Activated T-cell treated with anti-CD3 and anti-CD28 coated beads, Interleukin-2, amount 50 U/mL, for 48 hours (primary cell): Measurements from ENCODE around the gene SIRT2.
"Not testable (repeated sequence)": the region's sequence is repeated elsewhere in the genome, so short reads cannot be mapped to it uniquely, and the experiment has no call there.

Experiments
- DNase-seq, 2 experiments: peaks; one replicate each; pipeline ENCODE4 v3.0.0-alpha.2; 2020

The SIRT2 gene

GRCh38 chr19:38899447-38900201, at the start of gene SIRT2, which contains the start of gene NFKBIB:
SIRT2 (minus strand) TSS chr19:38899618; CDS start chr19:38899521, 97 bp downstream.
NFKBIB (plus strand) TSS chr19:38899969; CDS start chr19:38900033, 64 bp downstream.
- peak; percentile 99 for DNase-seq

DNA sequence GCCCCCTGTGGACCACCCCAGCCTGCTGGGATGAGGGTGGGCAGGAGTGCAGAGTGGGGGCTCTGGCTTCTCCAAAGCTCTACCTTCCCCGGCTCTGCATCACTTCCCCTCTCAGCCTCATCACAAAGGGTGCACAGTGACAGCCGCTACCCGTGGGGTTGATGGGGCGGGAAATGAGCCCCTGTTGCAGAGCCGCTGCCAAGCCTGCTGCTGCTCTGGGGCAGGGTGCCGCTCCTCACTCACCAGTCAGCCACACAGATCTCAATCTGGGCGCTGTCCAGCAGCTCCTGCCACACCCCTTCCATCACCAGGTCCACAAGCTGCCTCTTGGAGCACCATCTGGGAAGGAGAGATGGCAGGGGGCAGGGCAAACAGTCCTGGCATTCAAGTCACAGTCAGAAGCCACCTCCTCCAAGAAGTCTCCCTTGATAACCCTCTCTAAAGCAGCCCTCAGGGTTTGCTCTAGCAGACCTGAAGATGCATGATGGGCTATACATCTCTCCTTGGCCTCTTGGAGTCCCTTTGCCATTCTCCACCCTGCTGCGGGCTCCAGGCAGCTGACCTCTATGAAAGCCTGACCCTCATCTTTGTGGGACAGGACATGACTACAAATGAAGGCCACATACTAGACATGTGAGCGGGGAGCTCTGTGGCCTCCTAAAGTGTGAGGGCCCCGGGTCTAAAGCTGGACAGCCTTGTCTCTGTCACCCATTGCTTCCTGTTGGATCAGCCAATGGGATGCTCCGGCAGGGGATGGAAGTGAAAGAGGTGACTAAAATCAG, 47.0 kb upstream of the SIRT2 start:
- no peak for DNase-seq

DNA sequence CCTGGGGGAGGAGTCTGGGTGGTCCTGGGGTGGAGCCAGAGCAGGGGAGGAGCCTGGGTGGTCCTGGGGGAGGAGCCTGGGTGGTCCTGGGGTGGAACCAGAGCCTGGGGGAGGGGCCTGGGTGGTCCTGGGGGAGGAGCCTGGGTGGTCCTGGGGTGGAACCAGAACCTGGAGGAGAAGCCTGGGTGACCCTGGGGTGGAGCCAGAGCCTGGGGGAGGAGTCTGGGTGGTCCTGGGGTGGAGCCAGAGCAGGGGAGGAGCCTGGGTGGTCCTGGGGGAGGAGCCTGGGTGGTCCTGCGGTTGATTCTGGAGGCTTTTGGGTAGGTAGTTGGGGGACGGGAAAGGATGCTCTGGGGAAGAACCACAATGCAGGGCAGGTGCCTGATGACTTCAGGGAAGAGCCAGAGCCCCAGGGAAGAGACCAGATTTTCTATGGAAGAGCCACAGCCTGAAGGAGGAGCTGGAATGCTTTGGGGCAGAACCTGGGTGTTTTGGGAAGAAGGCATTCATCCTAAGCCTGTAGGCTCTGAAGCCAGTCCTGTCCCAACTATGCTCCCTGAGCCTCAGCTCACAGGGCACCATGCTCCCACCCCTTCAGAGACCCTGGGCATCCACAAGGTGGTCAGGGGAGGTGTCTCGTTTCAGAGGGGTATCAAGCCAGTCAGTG, 46.3 kb upstream of the SIRT2 start:
- peak in 1 of 2 experiments; percentile 37 for DNase-seq

DNA sequence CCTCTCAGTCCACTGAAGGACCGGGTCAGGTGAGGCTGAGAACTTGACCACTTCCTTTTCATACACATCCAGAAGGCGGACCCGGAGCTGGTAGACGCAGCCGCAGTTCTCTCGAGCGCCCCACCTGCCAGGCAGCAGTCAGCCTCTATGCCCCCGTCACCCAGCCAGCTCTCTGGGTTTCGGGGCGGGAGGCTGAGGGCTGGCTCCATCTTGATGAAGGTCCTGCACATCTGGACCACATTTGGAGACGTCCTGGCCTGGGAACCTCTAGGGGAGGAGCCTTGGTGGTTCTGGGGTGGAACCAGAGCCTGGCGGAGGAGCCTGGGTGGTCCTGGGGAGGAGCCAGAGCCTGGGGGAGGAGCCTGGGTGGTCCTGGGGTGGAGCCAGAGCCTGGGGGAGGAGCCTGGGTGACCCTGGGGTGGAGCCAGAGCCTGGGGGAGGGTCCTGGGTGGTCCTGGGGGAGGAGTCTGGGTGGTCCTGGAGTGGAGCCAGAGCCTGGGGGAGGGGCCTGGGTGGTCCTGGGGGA, 45.6 kb upstream of the SIRT2 start:
- DNase-seq, result peak in 1 of 2 experiments; percentile 37

DNA sequence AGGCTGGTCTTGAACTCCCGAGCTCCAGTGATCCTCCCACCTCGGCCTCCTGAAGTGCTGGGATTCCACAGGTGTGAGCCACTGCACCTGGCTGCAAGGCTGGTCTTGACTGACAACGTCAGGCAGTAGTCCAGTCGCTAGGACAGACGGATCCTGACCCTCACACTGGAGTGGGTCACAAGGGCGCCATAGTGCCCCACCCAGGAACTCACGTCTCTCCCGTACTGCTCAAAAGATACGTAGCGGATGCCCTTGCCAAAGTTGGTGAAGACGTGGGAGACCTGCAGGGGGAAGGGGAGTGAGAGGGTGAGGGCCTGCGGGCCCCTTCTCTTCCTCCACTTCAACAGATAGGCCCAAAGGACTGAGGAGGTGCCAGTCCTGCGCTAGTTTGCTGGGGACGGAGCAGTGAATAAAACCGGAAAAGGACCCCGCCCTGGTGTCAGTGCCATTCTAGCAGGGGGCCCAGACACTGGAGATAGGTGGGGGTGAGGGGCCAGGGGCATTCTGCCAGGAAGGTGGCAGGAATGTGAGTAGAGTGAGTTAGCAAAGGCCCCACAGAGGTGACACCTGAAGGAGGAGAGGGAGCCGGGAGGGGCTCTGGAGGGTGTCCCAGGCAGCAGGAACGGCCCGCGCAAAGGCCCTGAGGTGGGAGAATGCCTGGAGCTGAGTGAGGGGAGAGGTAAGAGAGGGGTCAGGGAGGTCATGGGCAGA, 43.2 kb upstream of the SIRT2 start:
- DNase-seq, result no peak

- no peak for DNase-seq
Measured at GRCh38 chr19:38941979-38942378, 42.6 kb upstream of the SIRT2 start.

GRCh38 chr19:38941466-38941865, 42.0 kb upstream of the SIRT2 start:
- not testable (repeated sequence) for DNase-seq

GRCh38 chr19:38939957-38940356, 40.5 kb upstream of the SIRT2 start:
- DNase-seq, result no peak

DNA sequence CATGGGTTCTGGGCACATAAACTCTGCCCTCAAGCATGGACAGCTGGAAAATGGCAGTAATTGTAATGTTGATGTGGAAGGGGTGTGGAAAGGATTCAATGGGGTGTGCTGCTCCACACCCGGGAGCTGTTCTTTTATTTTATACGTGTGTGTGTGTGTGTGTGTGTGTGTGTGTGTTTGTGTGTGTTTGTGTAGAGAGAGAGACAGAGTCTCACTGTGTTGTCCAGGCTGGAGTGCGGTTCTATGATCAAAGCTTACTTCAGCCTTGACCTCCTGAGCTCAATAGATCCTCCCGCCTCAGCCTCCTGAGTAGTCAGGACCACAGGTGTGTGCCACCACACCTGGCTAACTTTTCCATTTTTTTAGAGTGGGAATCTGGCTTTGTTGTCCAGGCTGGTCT, 34.1 kb upstream of the SIRT2 start:
- DNase-seq, result no peak

DNA sequence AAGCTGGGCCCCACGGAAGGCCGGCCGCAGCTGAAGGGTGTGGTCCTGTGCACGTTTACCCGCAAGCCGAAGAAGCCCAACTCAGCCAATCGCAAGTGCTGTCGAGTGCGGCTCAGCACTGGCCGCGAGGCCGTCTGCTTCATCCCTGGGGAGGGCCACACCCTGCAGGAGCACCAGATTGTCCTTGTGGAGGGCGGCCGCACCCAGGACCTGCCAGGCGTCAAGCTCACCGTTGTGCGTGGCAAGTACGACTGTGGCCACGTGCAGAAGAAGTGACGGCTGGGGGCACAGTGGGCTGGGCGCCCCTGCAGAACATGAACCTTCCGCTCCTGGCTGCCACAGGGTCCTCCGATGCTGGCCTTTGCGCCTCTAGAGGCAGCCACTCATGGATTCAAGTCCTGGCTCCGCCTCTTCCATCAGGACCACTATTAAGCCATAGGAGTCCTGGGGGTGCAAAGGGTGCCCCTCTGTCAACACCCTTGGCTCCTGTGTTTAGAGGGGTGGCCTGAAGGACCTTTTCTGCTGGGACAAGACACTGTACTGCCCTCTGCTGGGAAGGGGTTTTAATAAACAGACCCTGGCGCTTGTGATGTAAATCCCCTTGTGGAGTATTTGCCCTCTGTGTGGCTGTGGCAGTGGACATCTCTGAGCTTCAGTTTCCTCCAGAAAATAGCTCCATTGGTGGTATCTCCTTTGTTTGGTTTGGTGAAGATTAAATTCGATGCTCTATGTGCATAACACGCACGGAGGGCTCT, 33.2 kb upstream of the SIRT2 start:
- DNase-seq, result peak; percentile 44 to 59

DNA sequence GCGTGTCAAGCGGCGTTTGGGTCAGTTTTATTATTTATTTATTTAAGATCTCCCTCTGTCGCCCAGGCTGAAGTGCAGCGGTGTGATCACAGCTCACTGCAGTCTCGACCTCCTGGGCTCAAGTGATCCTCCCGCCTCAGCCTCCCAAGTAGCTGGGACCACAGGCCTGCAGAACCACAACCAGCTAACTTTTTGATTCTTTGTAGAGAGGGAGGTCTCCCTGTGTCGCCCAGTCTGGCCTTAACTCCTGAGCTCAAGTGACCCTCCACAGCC, 32.0 kb upstream of the SIRT2 start:
- DNase-seq, result no peak

- peak in 1 of 2 experiments; percentile 98 for DNase-seq
Measured at GRCh38 chr19:38930776-38931520, 31.5 kb upstream of the SIRT2 start, which contains the start of gene MRPS12. MRPS12 (plus strand) TSS chr19:38930944; CDS start chr19:38931295, 351 bp downstream.

DNA sequence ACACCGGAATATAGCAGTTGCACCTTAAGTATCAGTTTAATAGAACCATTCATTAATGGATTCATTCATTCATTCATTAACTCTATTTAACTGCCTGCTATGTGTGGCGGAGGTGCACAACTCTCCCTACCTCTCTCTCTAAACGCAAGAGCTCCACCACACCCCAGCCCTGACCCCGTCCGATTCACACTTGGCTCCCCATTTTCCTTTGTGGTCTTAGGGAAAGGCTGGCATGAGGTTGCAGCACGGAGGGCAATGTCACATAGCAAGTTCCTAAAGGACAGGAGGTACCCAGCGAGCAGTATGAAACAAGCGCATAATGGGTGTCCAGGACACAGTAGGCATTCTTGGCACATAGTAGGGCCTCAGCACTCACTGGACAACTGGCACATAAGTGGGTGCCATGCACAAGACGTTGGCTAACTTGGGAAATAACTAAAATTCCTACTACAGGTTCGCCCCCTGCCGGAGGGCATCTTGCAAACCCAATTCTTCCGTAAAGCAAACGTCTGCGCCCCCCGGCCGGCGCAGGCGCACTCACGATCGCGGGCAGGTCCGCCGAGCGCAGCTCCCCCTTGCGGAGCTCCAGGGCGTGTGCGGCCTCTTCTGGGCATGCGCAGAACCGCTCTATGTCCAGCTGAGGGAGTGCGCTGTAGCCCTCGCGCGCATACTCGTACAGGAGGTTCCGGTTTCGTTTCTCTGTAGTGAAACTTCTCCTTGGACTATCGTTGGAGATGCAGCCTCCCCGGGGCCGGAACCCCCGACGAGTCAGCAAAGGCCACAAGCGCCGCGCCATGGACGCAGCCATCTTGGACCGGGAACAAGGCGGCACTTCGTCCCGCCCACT, 30.7 kb upstream of the SIRT2 start, which contains the start of gene SARS2:
Gene SARS2, minus strand, starts transcription at position 835 of the 847 bp plus-strand sequence. Its CDS starts 27 bp downstream, at position 808.
- DNase-seq, result peak; percentile 95 to 97

GRCh38 chr19:38928391-38929001, 29.1 kb upstream of the SIRT2 start:
- no peak for DNase-seq

DNA sequence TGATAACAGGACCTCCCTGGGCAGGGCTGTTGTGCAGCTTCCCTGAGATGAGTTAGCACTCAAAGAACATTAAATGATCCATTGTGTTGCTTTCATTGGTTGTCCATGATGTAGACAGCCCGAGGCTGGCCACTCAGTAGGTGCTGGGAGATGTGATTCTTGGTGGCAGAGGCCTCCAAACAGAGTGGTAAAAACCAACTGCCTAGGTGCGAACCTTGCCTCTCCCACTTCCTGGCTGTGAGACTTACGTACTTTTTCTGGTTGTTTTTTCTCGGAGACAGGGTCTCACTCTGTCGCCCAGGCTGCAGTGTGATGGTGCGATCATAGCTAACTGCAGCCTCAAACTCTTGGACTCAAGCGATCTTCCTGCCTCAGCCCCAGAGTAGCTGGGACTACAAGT, 25.0 kb upstream of the SIRT2 start:
- DNase-seq, result no peak

GRCh38 chr19:38922482-38922881, 23.1 kb upstream of the SIRT2 start:
- no peak for DNase-seq

DNA sequence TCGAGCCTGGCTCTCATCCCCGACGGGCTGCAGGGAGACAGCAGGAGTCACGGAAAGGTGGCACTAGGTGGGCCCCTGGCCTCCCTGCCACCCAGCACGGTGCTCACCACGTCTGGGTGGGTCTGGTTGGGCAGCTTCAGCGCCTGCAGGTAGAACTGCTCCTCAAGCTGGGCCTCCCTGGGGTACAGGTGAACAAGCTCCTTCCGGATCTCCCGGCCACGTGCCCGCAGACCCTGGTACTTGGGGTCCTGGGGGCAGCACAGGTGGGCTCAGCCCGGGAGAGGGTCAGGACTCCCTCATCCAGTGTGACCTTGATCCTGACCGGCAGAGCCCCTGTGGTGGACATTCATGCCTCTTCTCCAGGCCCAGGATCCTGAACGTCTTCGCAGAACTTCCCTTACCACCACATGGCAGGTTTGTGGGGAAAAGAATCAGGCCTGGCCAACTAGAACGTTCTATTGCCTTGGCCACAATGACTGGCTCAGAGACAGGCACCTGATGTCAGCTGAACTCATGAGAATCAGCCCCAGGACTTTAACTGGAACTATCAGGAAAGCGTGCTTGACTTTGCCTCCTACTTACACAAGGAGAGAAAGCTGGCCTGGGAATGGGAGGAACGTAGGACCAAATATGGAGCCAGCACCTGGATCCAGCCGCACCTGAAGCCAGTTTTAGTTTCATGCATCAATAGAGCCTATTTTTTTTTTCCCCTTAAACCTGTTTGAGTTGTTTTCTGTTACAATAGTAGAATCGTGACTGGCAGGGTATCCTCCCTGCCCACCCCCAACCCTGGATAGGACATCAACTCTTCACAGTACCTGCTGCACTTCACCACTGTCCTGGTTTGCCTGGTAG, 22.2 kb upstream of the SIRT2 start:
- DNase-seq, result no peak

DNA sequence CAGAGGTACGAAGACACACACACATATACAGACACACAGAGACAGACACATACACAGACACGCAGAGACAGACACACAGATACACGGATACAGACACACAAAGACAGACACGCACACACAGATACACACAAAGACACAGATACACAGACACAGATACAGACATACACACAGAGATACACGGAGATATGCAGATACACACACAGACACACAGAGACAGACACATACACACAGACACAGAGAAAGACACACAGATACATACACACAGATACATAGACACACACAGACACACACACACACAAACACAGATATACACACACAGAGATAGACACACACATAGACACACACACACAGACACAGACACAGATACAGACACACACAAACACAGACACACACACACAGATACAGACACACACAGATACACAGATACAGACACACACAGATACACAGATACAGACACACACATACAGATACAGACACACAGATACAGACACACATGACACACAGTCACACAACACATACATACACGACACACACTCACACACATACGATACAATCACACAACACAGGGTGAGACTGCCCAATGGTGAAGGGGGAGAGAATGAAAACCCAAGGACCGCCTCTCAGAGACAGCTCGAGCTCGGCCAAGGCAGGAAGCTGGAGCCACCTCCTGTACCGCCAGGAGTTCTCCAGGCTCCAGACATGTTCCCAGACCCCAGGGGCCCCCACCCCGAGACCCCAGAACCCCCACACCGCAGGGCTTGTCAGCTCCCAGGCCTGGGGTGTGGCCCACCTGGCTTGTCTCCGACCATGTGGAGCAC, 21.4 kb upstream of the SIRT2 start:
- DNase-seq, result no peak
